ENCODE data around the gene RETREG3. TPM values are rescaled to one million over a fixed set of nuclear protein-coding genes. Genes with fewer than 3 reads are reported as not detected.

The RETREG3 gene
- total and polyA plus RNA-seq, 2 donors (not counting 1 experiment from before 2014, with no cell fraction given) = 44.1 to 108 TPM

- 100% methylated on average over 1 of the region's 2 CpGs for WGBS (ENCODE audit: insufficient coverage)
- Histone ChIP-seq H3K9ac (ENCODE audit: low read length) (no peak overlapping the region), H3K9me3 (ENCODE audit: control extremely low read depth in 1 of 3, control insufficient read depth in 2 of 3, insufficient read depth in 1 of 3, low read length in 2 of 3) (no peaks in the 10 kb centered on the region), H2AFZ (ENCODE audit: insufficient read depth, low read depth, low read length, poor library complexity, severe bottlenecking) (no peak overlapping the region), H4K20me1 (ENCODE audit: control insufficient read depth, insufficient read depth, low read length, poor library complexity, severe bottlenecking) (no peaks in the 10 kb centered on the region), H3K79me2 (ENCODE audit: control insufficient read depth, insufficient read depth, low read length) (peaks cover 4% of the 10 kb centered on the region), H3K4me3 (ENCODE audit: control extremely low read depth in 1 of 5, extremely low read depth in 1 of 5, insufficient read depth in 1 of 5, low read depth in 2 of 5, low read length in 4 of 5) (no peak overlapping the region), H3K36me3 (replicated peaks in 1 of 2; ENCODE audit: control extremely low read depth in 1 of 2, control insufficient read depth in 1 of 2, extremely low read depth in 1 of 2, insufficient read depth in 2 of 2, low read length in 1 of 2) (no peaks in the 10 kb centered on the region), H3K27ac (ENCODE audit: low read length in 2 of 2) (no peak overlapping the region), H3K4me2 (replicated peaks; ENCODE audit: low read depth, low read length, poor library complexity, severe bottlenecking) (peak overlapping the region; percentile 65), H3K27me3 (replicated peaks in 1 of 4; ENCODE audit: control extremely low read depth in 1 of 4, control insufficient read depth in 3 of 4, insufficient read depth in 4 of 4, low read length in 3 of 4) (no peaks in the 10 kb centered on the region), H3K4me1 (ENCODE audit: control insufficient read depth in 2 of 2, insufficient read depth in 2 of 2, low read length in 2 of 2) (peaks cover 32 to 47% of the 10 kb centered on the region in 2 donors)
- ChIA-PET POLR2A (interaction anchor here (0.7 kb wide), 1 partner anchor 612 kb away, joined by 3 read pairs; the partner anchor contains the start of gene ACLY), CTCF (interaction anchor here (0.7 to 2.1 kb wide), 9 partner anchors 10 to 214 kb away, joined by 3 to 11 read pairs (median 6); partner anchors contain the start of genes MLX and PSMC3IP)
- TF ChIP-seq, protein P1, sequence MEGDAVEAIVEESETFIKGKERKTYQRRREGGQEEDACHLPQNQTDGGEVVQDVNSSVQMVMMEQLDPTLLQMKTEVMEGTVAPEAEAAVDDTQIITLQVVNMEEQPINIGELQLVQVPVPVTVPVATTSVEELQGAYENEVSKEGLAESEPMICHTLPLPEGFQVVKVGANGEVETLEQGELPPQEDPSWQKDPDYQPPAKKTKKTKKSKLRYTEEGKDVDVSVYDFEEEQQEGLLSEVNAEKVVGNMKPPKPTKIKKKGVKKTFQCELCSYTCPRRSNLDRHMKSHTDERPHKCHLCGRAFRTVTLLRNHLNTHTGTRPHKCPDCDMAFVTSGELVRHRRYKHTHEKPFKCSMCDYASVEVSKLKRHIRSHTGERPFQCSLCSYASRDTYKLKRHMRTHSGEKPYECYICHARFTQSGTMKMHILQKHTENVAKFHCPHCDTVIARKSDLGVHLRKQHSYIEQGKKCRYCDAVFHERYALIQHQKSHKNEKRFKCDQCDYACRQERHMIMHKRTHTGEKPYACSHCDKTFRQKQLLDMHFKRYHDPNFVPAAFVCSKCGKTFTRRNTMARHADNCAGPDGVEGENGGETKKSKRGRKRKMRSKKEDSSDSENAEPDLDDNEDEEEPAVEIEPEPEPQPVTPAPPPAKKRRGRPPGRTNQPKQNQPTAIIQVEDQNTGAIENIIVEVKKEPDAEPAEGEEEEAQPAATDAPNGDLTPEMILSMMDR (IDR thresholded peaks at IDR 0.05) = no peak
- intact Hi-C loops (cut with micrococcal nuclease) = no loop called here
- peaks cover 40% of the 10 kb centered on the region for H3K4me1 Mint-ChIP-seq
- ATAC-seq (ENCODE audit: low read depth) = no peak
- peak overlapping the region; percentile 78 for H3K27ac Mint-ChIP-seq
- no peak for DNase-seq
- H3K27me3 Mint-ChIP-seq = no peaks in the 10 kb centered on the region
- no peaks in the 10 kb centered on the region for H3K9me3 Mint-ChIP-seq (ENCODE audit: insufficient read depth)
- H3K4me3 Mint-ChIP-seq = peak overlapping the region; percentile 93
These were observed 78.2 kb downstream of the RETREG3 start for GRCh38 chr17:42530952-42531454.

Other genes starting within 250 kb of the RETREG3 start
- gene STAT3, start 220.9 kb downstream of the RETREG3 start, total RNA-seq = 140 and 151 TPM in 2 replicates
- 50.1 and 53.4 TPM in 2 replicates for gene STAT3, start 220.9 kb downstream of the RETREG3 start, polyA plus RNA-seq
- not detected in 2 replicates for gene CAVIN1, start 186.1 kb downstream of the RETREG3 start, total RNA-seq
- gene CAVIN1, start 186.1 kb downstream of the RETREG3 start, polyA plus RNA-seq = not detected in 2 replicates
- gene ATP6V0A1, start 150.5 kb downstream of the RETREG3 start, total RNA-seq = 59.1 and 65.0 TPM in 2 replicates
- gene ATP6V0A1, start 150.5 kb downstream of the RETREG3 start, polyA plus RNA-seq = 90.9 and 108 TPM in 2 replicates
- gene NAGLU, start 73.1 kb downstream of the RETREG3 start, total RNA-seq = 44.8 and 47.1 TPM in 2 replicates
- gene NAGLU, start 73.1 kb downstream of the RETREG3 start, polyA plus RNA-seq = 43.4 and 52.4 TPM in 2 replicates
- gene HSD17B1, start 56.5 kb downstream of the RETREG3 start, total RNA-seq = 2.0 and 3.3 TPM in 2 replicates
- gene HSD17B1, start 56.5 kb downstream of the RETREG3 start, polyA plus RNA-seq = 1.3 and 1.5 TPM in 2 replicates
- gene COASY, start 47.2 kb downstream of the RETREG3 start, total RNA-seq = 76.6 and 82.4 TPM in 2 replicates
- gene COASY, start 47.2 kb downstream of the RETREG3 start, polyA plus RNA-seq = 55.9 and 82.3 TPM in 2 replicates
- 66.6 and 71.5 TPM in 2 replicates for gene MLX, start 42.3 kb downstream of the RETREG3 start, total RNA-seq
- gene MLX, start 42.3 kb downstream of the RETREG3 start, polyA plus RNA-seq = 57.3 and 62.4 TPM in 2 replicates
- 7.9 and 10.4 TPM in 2 replicates for gene PSMC3IP, start 31.6 kb downstream of the RETREG3 start, total RNA-seq
- gene PSMC3IP, start 31.6 kb downstream of the RETREG3 start, polyA plus RNA-seq = 2.8 and 3.2 TPM in 2 replicates
- gene TUBG1, start 309 bp upstream of the RETREG3 start, total RNA-seq = 15.7 and 17.2 TPM in 2 replicates
- gene TUBG1, start 309 bp upstream of the RETREG3 start, polyA plus RNA-seq = 12.3 and 19.5 TPM in 2 replicates
- gene TUBG2, start 49.9 kb upstream of the RETREG3 start, total RNA-seq = 18.3 and 19.0 TPM in 2 replicates
- gene TUBG2, start 49.9 kb upstream of the RETREG3 start, polyA plus RNA-seq = 11.9 and 16.7 TPM in 2 replicates
- gene PLEKHH3, start 67.6 kb upstream of the RETREG3 start, total RNA-seq = 0.44 and 0.97 TPM in 2 replicates
- 0.67 and 1.4 TPM in 2 replicates for gene PLEKHH3, start 67.6 kb upstream of the RETREG3 start, polyA plus RNA-seq
- gene CCR10, start 72.5 kb upstream of the RETREG3 start, total RNA-seq = 0.49 and 0.80 TPM in 2 replicates
- 1.8 and 2.7 TPM in 2 replicates for gene CCR10, start 72.5 kb upstream of the RETREG3 start, polyA plus RNA-seq
- gene CNTNAP1, start 73.2 kb upstream of the RETREG3 start, total RNA-seq = 4.7 and 6.7 TPM in 2 replicates
- gene CNTNAP1, start 73.2 kb upstream of the RETREG3 start, polyA plus RNA-seq = 3.5 and 4.9 TPM in 2 replicates
- gene EZH1, start 135.7 kb upstream of the RETREG3 start, total RNA-seq = 169 and 180 TPM in 2 replicates
- gene EZH1, start 135.7 kb upstream of the RETREG3 start, polyA plus RNA-seq = 115 and 195 TPM in 2 replicates
- gene RAMP2, start 151.9 kb upstream of the RETREG3 start, total RNA-seq = not detected in 2 replicates
- not detected in 2 replicates for gene RAMP2, start 151.9 kb upstream of the RETREG3 start, polyA plus RNA-seq
- 38.7 and 38.8 TPM in 2 replicates for gene VPS25, start 164.1 kb upstream of the RETREG3 start, total RNA-seq
- gene VPS25, start 164.1 kb upstream of the RETREG3 start, polyA plus RNA-seq = 30.6 and 40.5 TPM in 2 replicates
- gene WNK4, start 171.2 kb upstream of the RETREG3 start, total RNA-seq = 0.12 and 0.44 TPM in 2 replicates
- gene WNK4, start 171.2 kb upstream of the RETREG3 start, polyA plus RNA-seq = 0.03 and 0.06 TPM in 2 replicates
- 31.9 and 32.1 TPM in 2 replicates for gene COA3, start 189.3 kb upstream of the RETREG3 start, total RNA-seq
- 7.5 and 18.5 TPM in 2 replicates for gene COA3, start 189.3 kb upstream of the RETREG3 start, polyA plus RNA-seq
- not detected in 2 replicates for gene CNTD1, start 189.5 kb upstream of the RETREG3 start, total RNA-seq
- not detected in 2 replicates for gene CNTD1, start 189.5 kb upstream of the RETREG3 start, polyA plus RNA-seq
- 111 and 126 TPM in 2 replicates for gene BECN1, start 214.9 kb upstream of the RETREG3 start, total RNA-seq
- gene BECN1, start 214.9 kb upstream of the RETREG3 start, polyA plus RNA-seq = 61.3 and 71.2 TPM in 2 replicates
- gene PSME3, start 224.0 kb upstream of the RETREG3 start, total RNA-seq = 70.3 and 76.2 TPM in 2 replicates
- 43.4 and 55.1 TPM in 2 replicates for gene PSME3, start 224.0 kb upstream of the RETREG3 start, polyA plus RNA-seq
- gene AOC2, start 235.2 kb upstream of the RETREG3 start, total RNA-seq = 3.8 and 4.1 TPM in 2 replicates
- 1.9 and 2.6 TPM in 2 replicates for gene AOC2, start 235.2 kb upstream of the RETREG3 start, polyA plus RNA-seq
- 0.75 and 1.2 TPM in 2 replicates for gene AOC3, start 241.8 kb upstream of the RETREG3 start, total RNA-seq
- 1.5 and 2.7 TPM in 2 replicates for gene AOC3, start 241.8 kb upstream of the RETREG3 start, polyA plus RNA-seq

Measured in B cell (primary cell).